ENCODE data around the gene PRRC2A. TPM values are rescaled to one million over a fixed set of nuclear protein-coding genes. Genes with fewer than 3 reads are reported as not detected.

Gene PRRC2A
- total RNA-seq, 2 donors from 2014 or later: 119 to 133 TPM

DNA sequence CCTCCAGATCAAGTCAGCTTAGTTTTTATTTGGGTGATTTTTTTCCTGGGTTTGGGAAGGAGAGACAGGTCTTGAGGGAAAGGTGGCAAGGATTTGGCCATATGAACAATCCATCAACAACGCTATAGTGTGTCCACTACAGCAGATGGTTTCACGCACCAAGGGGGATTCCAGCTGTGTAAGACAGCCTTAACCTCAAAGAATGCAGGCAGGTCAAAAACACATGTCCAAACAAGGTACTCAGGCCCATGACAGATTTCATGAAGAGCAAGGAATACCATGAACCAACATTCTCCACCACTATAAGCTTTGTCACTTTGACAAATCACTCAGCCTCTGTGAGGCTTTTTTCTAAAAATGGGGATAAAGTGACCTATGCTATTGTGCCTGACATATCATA, 3.5 kb upstream of the PRRC2A start:
- intact Hi-C loops (cut with DNase I): no loop called here
- DNase-seq (ENCODE audit: low spot score): no peak

DNA sequence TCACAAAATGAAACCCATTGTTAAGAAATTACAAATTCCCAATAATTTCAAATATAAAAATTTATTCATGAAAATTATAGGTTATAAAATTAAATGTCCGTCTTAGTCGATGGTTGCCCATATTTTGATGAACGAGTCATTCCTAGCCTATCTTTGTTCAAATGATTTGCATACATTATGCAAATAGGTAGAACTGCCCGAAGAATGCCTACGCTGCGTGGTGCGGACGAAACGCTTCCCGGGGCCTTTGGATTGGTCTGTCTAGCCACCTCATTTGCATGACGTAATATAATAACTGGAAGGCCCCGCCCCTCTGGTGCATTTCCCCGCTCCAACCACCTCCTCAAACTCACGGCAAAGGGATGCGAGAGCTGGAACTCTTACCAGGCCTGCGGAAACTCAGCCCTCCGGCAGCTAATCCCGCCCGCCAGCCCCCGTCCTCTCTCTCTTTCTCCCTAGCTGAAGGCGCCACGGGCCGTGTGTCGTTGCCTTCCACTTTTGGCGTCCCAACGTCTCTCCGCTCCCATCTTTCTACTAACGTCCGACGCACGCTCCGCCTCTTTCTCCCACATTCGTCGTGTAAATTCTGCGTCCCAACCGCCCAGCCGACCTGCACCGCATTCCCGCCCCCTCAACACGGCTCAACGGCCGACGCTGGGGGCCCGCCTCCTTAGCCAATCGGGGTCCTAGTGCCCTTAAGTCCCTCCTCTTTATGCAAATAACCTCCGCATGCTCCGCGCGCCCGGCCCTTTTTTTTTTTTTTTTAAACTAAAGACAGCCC, 520 bp upstream of the PRRC2A start:
- intact Hi-C loops (cut with DNase I): no loop called here
- peak; percentile 99 for DNase-seq (ENCODE audit: low spot score)

DNA sequence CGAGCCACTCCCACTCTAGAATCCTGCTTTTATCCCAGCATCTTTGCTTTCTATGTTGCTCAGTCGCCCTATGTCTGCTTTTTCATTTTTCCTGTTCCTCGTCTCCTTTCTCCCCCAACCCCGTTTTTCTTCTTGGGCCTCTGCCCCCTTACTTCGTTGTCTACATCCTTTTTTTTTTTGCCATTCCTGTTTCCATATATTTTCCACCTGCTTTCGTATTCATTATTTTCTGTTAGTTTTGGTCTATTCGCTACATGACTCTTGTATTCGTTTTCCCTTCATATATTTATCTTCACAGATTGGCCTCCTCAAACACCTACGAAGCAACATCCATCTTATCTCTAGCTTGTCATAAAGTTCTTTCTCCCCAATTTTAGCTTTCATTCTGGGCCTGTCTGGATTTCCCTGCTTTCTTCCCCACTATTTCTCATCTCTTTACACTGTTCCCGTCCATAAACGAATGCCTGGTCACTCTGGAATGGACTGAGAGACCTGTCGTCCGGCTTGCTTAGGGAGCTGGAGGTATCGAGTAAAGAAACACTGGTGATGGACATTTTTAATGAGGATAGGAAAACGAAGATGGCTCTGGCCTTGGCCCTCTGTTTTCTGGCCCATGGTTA, 915 bp downstream of the PRRC2A start:
- DNase-seq (ENCODE audit: low spot score): no peak
- intact Hi-C loops (cut with DNase I): no loop called here

DNA sequence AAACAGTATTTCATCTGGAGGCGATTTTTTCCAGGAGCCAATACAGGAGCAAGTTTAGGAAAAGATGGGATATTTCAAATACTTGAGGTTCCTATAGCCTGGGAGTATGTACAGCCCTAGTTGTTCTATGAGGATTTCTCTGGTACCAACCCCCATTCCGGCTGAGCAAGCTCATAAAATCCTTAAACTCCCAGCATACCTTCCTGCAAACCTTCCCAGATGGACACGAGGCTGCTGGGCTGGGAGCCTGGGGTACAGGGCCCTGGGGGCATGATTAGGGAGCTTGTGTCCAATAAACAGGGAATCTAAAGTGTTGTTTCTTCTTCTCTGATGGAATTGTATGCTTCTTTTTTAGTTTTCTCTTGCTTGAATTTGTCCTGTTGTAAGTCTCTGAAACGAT, 1.5 kb downstream of the PRRC2A start:
- no peak for DNase-seq (ENCODE audit: low spot score)
- intact Hi-C loops (cut with DNase I): no loop called here

DNA sequence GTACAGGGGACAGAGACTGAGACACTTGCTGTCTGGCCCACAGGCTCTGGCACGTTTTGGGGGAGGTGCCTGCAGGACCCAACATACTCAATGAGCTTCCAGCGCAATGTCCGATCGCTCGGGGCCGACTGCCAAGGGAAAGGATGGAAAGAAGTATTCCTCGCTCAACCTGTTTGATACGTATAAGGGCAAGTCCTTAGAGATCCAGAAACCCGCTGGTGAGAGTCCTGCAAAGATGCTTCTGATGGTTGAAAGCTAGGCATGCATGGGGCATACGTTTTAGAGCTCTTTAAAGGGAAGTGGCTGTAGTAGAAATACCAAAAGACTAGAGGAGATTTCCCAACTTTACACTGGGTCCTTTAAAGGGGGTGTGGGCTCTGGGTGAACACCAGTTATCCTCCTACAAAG, 2.2 kb downstream of the PRRC2A start:
- intact Hi-C loops (cut with DNase I): no loop called here
- DNase-seq (ENCODE audit: low spot score): no peak

DNA sequence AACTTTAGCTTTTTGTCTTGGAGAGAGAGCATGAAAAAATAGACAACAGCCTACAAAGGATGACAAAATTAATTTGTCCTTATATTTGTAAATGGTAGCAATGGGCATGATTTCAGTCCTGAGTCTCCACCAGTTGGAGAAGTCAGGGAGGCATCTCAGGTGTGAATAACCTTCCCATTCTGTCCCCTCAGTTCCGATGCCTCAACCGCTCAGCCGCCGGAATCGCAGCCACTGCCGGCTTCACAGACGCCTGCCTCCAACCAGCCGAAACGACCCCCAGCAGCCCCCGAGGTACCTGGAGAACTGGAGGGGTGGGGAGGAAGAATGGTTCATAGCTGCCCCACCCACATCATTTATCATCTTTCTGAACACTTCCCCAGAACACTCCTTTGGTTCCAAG, 3.6 kb downstream of the PRRC2A start:
- intact Hi-C loops (cut with DNase I): no loop called here

DNA sequence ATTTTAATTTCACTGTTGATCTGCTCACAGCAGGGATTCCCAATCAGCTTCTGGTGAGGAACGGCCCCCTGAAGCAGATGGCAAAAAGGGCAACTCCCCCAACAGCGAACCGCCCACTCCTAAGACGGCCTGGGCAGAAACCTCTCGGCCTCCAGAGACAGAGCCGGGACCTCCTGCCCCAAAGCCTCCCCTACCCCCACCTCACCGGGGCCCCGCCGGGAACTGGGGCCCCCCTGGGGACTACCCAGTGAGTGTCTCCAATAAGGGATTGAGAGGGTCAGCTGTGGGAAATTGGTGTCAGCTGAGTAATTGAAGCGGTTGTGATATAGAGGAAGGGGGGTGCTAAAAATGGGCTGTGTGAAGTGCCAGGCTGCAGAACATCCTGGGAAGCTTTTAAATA, 6.4 kb downstream of the PRRC2A start:
- intact Hi-C loops (cut with DNase I): no loop called here

More for the DNA sequence above, 3.6 kb downstream of the PRRC2A start:
- DNase-seq (ENCODE audit: low spot score): no peak

DNA sequence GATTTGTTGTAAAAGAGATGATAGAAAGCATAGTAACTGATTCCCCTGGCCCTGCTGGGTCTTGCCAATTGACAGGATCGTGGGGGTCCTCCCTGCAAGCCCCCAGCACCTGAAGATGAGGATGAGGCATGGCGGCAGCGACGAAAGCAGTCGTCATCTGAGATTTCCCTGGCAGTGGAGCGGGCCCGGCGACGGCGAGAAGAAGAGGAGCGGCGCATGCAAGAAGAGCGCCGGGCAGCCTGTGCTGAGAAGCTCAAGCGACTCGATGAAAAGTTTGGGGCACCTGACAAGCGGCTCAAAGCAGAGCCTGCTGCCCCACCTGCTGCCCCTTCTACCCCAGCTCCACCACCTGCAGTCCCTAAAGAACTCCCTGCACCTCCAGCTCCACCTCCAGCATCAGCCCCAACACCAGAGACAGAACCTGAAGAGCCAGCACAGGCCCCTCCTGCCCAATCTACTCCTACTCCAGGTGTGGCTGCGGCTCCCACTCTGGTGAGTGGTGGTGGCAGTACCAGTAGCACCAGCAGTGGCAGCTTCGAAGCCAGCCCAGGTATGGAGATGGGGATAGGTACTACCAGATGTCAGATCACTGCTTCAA, 7.3 kb downstream of the PRRC2A start:
- intact Hi-C loops (cut with DNase I): no loop called here
- no peak for DNase-seq (ENCODE audit: low spot score)

More for the DNA sequence above, 6.4 kb downstream of the PRRC2A start:
- no peak for DNase-seq (ENCODE audit: low spot score)

DNA sequence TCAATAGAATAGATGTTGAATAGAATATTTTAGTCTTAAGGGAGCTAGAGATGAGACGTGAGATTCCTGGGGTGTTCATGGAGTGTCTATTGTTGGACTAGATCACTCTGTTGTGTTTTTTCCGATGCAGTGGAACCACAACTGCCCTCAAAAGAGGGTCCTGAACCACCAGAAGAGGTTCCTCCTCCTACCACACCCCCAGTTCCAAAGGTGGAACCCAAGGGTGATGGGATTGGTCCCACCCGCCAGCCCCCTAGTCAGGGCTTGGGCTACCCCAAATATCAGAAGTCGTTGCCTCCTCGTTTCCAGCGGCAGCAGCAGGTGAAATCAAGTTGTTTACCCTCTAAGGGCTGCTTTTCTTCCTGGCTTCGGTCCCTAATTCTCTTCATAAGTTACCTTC, 8.5 kb downstream of the PRRC2A start:
- DNase-seq (ENCODE audit: low spot score): no peak
- intact Hi-C loops (cut with DNase I): no loop called here

DNA sequence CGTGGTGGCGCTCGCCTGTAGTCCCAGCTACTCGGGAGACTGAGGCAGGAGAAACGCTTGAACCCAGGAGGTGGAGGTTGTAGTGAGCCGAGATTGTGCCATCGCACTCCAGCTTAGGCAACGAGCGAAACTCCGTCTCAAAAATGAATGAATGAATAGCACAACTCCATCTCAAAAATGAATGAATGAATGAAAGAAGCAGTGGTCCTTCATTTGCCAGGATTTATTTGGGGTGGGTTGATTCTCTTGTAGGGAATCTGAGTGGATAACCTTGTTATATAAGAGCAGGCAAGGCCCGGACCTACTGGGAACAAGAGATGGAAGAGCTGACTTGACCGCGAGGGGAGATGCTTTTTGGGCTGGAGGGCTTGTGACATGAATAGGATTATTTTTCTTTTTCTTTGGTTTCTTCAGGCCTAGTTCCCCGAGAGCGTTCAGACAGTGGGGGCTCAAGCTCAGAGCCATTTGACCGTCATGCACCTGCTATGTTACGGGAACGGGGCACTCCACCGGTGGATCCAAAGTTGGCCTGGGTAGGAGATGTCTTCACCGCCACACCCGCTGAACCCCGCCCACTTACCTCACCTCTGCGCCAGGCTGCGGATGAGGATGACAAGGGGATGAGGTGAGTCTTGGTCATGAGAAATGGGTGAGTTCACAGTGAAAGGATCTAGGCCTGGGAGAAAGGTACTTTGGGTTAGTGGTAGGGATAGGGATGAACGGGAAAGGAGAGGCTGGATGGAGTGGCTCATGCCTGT, 9.8 kb downstream of the PRRC2A start:
- intact Hi-C loops (cut with DNase I): no loop called here
- no peak for DNase-seq (ENCODE audit: low spot score)

DNA sequence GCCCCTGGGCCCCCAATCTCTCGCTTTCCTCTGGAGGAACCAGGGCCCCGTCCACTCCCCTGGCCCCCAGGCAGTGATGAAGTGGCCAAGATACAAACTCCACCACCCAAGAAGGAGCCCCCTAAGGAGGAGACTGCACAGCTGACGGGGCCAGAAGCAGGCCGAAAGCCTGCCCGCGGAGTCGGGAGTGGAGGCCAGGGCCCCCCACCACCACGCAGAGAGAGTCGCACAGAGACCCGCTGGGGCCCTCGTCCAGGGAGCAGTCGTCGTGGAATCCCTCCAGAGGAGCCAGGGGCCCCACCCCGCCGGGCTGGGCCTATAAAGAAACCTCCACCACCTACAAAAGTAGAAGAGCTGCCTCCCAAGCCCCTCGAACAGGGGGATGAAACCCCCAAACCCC, 10.7 kb downstream of the PRRC2A start:
- DNase-seq (ENCODE audit: low spot score): no peak
- intact Hi-C loops (cut with DNase I): no loop called here

DNA sequence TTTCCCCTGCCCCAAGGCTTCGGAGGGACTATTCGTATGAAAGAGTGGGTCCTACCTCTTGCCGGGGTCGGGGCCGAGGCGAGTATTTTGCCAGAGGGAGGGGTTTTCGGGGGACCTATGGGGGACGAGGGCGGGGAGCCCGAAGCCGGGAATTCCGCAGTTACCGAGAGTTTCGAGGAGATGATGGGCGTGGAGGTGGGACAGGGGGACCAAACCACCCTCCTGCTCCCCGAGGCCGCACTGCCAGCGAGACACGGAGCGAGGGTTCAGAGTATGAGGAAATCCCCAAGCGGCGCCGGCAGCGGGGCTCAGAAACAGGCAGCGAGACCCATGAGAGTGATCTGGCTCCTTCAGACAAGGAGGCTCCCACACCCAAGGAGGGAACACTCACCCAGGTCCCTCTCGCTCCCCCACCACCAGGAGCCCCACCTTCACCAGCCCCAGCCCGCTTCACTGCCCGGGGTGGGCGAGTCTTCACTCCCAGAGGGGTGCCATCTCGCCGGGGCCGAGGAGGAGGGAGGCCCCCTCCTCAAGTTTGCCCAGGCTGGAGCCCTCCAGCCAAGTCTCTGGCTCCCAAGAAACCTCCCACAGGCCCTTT, 11.3 kb downstream of the PRRC2A start:
- DNase-seq (ENCODE audit: low spot score): no peak
- intact Hi-C loops (cut with DNase I): no loop called here

DNA sequence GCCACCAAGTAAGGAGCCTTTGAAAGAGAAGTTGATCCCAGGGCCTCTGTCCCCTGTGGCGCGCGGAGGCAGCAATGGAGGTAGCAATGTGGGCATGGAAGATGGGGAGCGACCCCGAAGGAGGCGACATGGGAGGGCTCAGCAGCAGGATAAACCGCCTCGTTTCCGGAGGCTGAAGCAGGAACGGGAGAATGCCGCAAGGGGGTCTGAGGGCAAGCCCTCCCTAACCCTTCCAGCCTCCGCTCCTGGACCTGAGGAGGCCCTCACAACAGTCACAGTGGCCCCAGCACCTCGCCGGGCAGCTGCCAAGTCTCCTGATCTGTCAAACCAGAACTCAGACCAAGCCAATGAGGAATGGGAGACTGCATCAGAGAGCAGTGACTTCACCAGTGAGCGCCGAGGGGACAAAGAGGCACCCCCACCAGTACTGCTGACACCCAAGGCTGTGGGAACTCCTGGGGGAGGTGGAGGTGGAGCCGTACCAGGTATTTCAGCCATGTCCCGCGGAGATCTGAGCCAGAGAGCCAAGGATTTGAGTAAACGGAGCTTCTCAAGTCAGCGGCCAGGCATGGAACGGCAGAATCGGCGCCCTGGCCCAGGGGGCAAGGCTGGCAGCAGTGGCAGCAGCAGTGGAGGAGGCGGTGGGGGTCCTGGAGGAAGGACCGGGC, 11.9 kb downstream of the PRRC2A start:
- intact Hi-C loops (cut with DNase I): no loop called here
- no peak for DNase-seq (ENCODE audit: low spot score)

DNA sequence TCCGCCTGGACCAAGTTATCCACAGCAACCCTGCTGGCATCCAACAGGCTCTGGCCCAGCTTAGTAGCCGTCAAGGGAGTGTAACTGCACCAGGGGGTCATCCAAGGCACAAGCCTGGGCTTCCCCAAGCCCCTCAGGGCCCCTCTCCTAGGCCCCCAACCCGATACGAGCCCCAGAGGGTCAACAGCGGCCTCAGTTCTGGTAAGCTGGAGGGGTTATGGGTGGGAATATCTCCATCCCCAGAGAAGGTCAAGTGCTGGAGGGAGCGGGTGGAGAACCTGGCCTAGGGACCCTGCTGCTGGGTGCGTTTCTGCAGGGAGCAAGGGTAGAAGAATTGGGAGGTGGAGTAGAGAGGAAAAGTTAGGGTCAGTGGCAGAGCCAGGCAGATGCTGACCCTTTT, 12.9 kb downstream of the PRRC2A start:
- intact Hi-C loops (cut with DNase I): no loop called here
- no peak for DNase-seq (ENCODE audit: low spot score)

DNA sequence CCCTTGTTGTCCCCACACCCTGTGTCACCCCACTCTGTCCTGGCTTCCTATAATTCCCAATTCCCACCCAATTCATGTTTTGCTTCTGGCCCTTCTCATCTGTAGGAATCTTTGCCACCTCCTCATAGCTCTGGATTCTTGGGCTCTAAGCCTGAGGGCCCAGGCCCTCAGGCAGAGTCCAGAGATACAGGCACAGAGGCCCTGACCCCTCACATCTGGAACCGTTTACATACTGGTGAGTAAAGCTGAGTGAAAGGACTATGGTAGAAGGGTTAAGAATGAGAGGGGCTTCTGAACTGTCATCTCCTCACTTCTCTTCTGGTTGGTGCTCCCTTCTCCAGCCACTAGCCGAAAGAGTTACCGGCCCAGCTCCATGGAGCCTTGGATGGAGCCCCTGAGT, 13.6 kb downstream of the PRRC2A start:
- intact Hi-C loops (cut with DNase I): no loop called here

DNA sequence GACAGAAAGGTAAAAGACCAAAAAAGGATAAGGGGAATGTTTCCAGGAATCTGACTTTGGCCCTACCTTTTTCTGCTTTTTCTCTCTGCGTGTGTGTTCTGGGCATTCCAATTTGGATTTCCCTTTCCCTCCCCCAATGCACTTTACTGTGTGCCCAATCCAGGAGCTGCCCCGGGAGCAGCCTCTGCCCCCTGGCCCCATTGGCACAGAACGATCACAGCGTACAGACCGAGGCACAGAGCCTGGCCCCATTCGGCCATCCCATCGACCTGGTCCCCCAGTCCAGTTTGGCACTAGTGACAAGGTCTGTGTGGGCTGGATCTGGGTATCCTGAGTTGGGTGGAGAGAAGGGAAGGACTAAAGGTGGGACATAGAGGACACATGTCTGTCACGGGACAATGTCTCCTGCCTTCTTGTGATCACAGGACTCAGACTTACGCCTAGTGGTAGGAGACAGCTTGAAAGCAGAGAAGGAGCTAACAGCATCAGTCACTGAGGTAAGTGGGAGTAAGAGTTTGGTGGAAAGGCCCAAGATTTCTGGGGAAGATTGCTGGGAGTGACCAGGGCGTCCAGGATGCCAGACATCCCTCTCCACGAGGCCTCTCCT, 14.6 kb downstream of the PRRC2A start:
- intact Hi-C loops (cut with DNase I): no loop called here
- DNase-seq (ENCODE audit: low spot score): no peak

More for the DNA sequence above, 13.6 kb downstream of the PRRC2A start:
- no peak for DNase-seq (ENCODE audit: low spot score)

DNA sequence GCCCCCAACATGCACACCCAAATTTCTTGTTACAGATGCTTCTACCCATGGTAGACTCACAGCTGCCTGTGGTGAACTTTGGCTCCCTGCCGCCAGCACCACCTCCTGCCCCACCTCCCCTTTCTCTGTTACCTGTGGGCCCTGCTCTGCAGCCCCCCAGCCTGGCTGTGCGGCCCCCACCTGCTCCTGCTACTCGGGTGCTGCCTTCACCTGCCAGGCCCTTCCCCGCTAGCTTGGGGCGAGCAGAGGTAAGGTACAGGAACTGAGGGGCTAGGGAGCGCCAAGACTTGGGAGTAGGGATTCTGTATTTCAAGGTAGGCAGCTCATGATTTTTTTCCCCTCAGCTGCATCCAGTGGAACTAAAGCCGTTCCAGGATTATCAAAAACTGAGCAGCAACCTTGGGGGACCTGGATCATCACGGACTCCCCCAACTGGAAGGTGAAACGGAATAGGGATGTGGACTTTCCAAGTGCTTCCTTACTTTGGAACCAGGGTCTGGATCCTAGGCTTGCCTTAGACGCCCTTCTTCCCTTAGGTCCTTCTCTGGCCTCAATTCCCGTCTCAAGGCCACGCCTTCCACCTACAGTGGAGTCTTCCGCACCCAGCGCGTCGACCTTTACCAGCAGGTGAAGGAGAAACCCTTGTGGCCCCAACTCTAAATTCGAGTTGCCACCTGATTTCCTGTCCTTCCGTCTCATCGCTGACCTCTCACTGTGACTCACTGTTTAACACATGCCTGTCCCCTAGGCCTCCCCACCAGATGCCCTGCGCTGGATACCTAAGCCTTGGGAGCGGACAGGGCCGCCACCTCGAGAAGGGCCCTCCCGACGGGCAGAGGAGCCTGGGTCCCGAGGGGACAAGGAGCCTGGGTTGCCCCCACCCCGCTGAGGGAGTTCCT, 16.4 kb downstream of the PRRC2A start:
- intact Hi-C loops (cut with DNase I): no loop called here

DNA sequence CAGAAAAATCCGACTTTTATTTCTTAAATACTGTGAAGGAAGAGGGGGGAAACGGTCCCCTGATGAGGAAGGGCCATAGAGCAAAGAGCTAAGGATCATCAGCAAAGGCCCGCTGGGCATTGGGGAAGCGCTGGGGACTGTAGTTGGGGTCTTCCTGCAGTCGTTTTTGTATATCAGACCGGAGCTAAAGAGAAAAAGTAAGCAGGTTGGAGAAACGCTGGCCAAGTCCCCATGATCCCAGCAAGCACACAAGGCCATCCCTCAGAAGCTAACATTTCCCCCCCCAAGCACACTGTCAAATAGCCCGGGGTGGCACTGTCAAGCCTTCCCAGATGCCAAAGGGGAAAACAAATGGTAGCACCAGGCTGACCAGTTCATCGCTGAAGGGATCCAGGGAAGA, 18.5 kb downstream of the PRRC2A start:
- DNase-seq (ENCODE audit: low spot score): peak; percentile 38
- intact Hi-C loops (cut with DNase I): no loop called here

More for the DNA sequence above, 16.4 kb downstream of the PRRC2A start:
- peak; percentile 71 for DNase-seq (ENCODE audit: low spot score)
